Erythroblast (primary cell): ENCODE measurements around the gene RRP8.

Experiments
- DNase-seq, 2 experiments: peaks; one replicate each; lab custom pipeline; 2025; lab: John Stamatoyannopoulos, UW
- GATA1 ChIP-seq: IDR thresholded peaks from 2 replicates; pipeline ENCODE4 v1.6.1; 2011; ENCODE audit warnings: low read depth, mild to moderate bottlenecking, control low read depth, low read length, moderate library complexity
- POLR2A ChIP-seq: IDR thresholded peaks from 2 replicates; pipeline ENCODE4 v1.6.1; 2011; ENCODE audit warnings: mild to moderate bottlenecking, low read length

Gene RRP8

GRCh38 chr11:6569706-6570105 is 33.7 kb downstream of the RRP8 start:
- TF ChIP-seq POLR2A (no peak), GATA1 (no peak)
- DNase-seq = peak; percentile 38 to 45

GRCh38 chr11:6568191-6568918 is 35.1 kb downstream of the RRP8 start:
- peak; percentile 86 to 91 for DNase-seq
- TF ChIP-seq GATA1 (no peak), POLR2A (no peak)

GRCh38 chr11:6567371-6567745 is 36.1 kb downstream of the RRP8 start:
- no peak for TF ChIP-seq GATA1
- TF ChIP-seq POLR2A = no peak
- DNase-seq = no peak

GRCh38 chr11:6566704-6567370 is 36.6 kb downstream of the RRP8 start:
- TF ChIP-seq POLR2A (no peak), GATA1 (no peak)
- DNase-seq = no peak

- TF ChIP-seq POLR2A = no peak
- TF ChIP-seq GATA1 = no peak
- no peak for DNase-seq
Measured at GRCh38 chr11:6565988-6566703, 37.3 kb downstream of the RRP8 start.

- DNase-seq = peak in 1 of 2 experiments; percentile 23
- TF ChIP-seq GATA1 (no peak), POLR2A (no peak)
Measured at GRCh38 chr11:6565325-6565724, 38.1 kb downstream of the RRP8 start.

GRCh38 chr11:6563667-6564066 is 39.7 kb downstream of the RRP8 start:
- no peak for DNase-seq
- TF ChIP-seq GATA1 (no peak), POLR2A (no peak)

- TF ChIP-seq POLR2A (no peak), GATA1 (no peak)
- DNase-seq = peak; percentile 82 to 84
Measured at GRCh38 chr11:6563121-6563619, 40.2 kb downstream of the RRP8 start.

GRCh38 chr11:6561288-6561687 is 42.1 kb downstream of the RRP8 start:
- TF ChIP-seq POLR2A (no peak), GATA1 (no peak)

GRCh38 chr11:6559369-6559768 is 44.0 kb downstream of the RRP8 start:
- DNase-seq = no peak
- TF ChIP-seq GATA1 (no peak), POLR2A (no peak)

More at GRCh38 chr11:6561288-6561687, 42.1 kb downstream of the RRP8 start:
- no peak for DNase-seq

GRCh38 chr11:6557761-6558674 is 45.4 kb downstream of the RRP8 start:
- TF ChIP-seq POLR2A = no peak
- no peak for TF ChIP-seq GATA1
- no peak for DNase-seq

- TF ChIP-seq POLR2A (no peak), GATA1 (no peak)
- no peak for DNase-seq
Measured at GRCh38 chr11:6557063-6557462, 46.4 kb downstream of the RRP8 start.
